NCI-H2196 (cell line): ENCODE results near the gene OR2T10.
"Not testable (repeated sequence)": the region's sequence is repeated elsewhere in the genome, so short reads cannot be mapped to it uniquely, and the experiment has no call there.

Source experiments
- DNase-seq: peaks from one replicate; lab custom pipeline; 2025; ENCODE audit not compliant: unreplicated experiment; lab: John Stamatoyannopoulos, UW

OR2T10 gene

DNA sequence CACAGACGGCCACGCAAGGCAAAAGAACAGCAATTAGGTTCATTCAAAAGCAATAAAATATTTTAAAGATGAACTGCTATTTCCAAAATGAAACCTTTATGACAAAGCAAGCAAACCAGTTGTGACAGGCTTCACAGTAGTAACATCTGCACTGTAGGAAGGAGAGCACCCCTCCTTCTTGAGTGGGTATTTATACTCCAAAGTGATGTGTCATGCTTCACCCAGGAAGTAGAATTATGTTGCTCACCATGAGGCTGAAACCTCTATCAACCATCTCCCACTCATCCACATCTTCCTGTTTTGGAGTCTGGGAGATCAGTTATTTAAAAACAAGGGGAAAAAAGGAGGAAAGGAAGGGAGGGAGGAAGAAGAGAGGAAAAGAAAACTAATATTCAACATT lies 885 bp downstream of the OR2T10 start:
- no peak for DNase-seq

- no peak for DNase-seq
Measured at GRCh38 chr1:248593226-248593625, 4.3 kb downstream of the OR2T10 start.

DNA sequence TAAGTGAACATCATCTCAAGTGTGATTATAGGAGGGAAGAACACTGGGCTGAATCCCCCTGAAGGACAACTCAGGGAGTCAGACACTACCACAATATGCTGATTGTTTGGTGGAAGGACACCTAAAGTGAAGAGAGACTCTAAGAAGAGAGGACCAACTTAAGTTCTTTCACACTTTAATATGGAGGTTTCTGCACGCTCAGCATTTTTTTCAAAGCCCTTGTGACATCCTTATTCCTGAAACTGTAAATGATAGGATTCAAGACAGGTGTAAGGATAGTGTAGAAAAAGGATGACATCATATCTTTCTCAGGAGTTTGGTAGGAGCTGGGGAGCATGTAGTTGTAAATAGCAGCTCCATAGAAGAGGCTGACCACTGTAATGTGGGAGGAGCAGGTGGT lies 4.8 kb downstream of the OR2T10 start:
- DNase-seq, result no peak

DNA sequence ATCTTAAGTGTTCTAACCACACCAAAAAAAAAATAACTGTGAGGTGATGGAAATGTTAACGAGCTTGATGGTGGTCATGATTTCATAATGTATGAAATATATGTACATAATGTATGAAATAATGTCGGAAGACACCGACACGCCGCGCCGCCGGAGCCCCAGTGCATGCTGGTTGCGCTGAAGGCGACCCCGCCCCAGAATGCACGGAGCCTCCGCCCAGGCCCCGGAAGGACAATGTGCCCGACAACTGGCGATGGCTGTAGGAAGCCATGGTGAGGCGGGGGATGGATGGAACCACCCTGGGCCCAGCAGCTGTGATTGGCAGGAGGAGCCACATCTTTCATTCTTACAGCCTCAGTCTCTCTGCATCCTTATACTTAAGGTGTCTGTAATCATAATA lies 7.4 kb downstream of the OR2T10 start:
- DNase-seq, result no peak

GRCh38 chr1:248589334-248589733 lies 8.2 kb downstream of the OR2T10 start:
- DNase-seq, result no peak

DNA sequence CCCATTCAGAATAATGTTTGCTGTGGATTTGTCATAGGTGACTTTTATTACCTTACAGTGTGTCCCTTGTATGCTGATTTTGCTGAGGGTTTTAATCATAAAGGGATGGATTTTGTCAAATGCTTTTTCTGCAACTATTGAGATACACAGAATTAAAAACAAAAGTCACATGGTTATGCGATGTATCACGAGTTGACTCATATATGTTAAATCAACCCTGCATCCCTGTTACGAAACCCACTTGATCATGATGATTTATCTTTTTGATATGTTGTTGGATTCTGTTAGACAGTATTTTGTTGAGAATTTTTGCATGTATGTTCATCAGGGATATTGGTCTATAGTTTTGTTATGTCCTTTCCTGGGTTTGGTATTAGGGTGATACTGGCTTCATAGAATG lies 12.2 kb downstream of the OR2T10 start:
- no peak for DNase-seq

DNA sequence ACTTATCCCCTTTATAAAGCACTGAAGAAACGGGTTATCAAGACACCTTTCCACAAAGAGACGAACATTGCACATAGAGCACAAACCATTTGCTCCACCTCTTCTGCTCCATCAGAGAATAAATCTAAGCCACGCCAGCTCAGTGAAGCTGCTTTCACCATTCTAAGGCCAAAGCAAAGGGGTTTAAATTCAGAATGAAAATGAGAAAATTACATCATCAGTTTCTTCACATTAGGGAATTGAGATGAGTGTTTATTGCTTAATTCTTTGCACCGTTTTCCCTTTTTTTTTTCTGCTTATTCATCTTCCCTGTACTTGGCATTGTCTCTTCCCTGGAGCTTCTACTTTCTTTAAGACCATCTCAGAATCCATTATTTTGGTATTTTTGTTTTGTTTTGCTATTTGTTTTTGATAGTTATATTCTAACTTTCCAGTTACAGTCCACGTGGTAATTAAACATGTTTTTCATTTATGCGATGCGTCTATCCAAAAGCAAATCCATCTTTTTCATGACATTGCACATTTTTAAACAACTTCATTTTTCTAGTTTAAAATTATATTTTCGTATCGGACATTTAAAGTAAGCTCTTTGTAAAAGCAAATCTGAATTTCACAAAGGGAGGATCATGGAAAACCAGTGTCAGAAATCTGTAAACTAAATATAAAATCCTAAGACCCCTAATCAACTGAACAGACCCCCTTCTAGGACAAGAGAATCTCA lies 21.1 kb downstream of the OR2T10 start:
- no peak for DNase-seq

- not testable (repeated sequence) for DNase-seq
Measured at GRCh38 chr1:248574657-248575056, 22.8 kb downstream of the OR2T10 start, which contains the start of gene OR2T34. OR2T34 (minus strand) TSS chr1:248574757; CDS start chr1:248574757, 0 bp downstream.

DNA sequence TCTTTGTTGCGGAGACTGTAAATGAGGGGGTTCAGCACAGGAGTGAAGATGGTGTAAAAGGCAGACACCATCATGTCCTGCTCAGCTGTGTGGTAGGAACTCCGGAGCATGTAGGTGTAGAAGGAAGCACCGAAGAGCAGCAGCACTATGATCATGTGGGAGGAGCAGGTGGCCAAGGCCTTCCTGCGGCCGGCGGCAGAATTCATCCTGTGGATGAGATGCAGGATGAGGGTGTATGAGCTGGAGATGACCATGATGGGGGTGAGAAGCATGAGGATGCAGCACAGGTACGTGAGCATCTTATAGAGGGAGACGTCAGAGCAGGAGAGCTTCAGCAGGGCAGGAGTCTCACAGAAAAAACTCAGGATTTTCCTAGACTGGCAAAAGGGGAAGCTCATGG lies 23.6 kb downstream of the OR2T10 start:
- not testable (repeated sequence) for DNase-seq

GRCh38 chr1:248572049-248572448 lies 25.5 kb downstream of the OR2T10 start:
- DNase-seq, result not testable (repeated sequence)

DNA sequence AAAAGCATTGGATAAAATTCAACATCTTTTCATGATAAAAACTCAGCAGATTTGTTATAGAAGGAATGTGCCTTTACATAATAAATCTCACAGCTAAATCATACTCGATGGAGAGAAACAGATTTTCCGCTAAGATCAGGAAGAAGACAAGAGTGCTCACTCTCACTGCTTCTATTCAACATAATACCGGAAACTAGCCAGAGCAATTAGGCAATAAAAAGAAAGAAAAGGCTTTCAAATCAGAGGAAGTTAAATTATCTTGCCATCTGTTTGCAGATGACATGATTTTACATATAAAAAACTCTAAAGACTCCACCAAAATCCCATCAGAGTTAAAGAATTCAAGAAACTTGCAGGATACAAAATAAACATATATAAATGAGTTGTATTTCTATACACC lies 26.7 kb downstream of the OR2T10 start:
- not testable (repeated sequence) for DNase-seq

GRCh38 chr1:248569049-248569448 lies 28.5 kb downstream of the OR2T10 start:
- DNase-seq, result not testable (repeated sequence)

- DNase-seq, result not testable (repeated sequence)
Measured at GRCh38 chr1:248565530-248566373, 31.7 kb downstream of the OR2T10 start.

- not testable (repeated sequence) for DNase-seq
Measured at GRCh38 chr1:248562672-248563071, 34.8 kb downstream of the OR2T10 start, which contains the start of gene OR2T29. OR2T29 (minus strand) TSS chr1:248562772; CDS start chr1:248559491, 3,281 bp downstream.

DNA sequence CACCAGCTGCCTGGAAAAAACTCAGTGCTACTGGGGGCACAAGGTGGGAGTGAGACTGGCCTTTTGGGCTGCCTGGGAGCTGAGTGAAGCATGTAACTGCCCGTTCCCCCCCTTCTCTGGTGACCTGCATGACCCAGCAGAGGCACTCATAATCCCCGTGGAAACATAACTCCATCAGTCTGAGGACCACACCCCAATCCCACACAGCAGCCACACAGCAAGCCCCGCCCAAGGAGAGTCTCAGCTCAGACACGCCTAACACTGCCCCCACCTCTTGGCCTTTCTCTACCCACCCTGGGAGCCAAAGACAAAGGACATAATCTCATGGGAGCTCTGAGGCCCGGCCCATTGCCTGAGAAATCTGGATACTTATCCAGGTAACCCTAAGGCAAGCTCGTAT lies 46.5 kb downstream of the OR2T10 start:
- DNase-seq, result not testable (repeated sequence)

- DNase-seq, result not testable (repeated sequence)
Measured at GRCh38 chr1:248547383-248547782, 50.1 kb downstream of the OR2T10 start.
